Breast epithelium (tissue), 3 donors: ENCODE results near the gene SLC44A4.

ENCODE experiments used
- CTCF ChIP-seq, 3 donors: fragments of 450-650 bp; IDR thresholded peaks; one replicate each; pipeline ENCODE4 v1.5.1; 2016 to 2017; ENCODE audit warnings: antibody characterized with exemption in 3 of 3, mild to moderate bottlenecking in 3 of 3, moderate library complexity in 3 of 3
- POLR2A ChIP-seq: fragments of 450-650 bp; IDR thresholded peaks from one replicate; pipeline ENCODE4 v1.6.1; 2016; ENCODE audit warnings: antibody characterized with exemption, mild to moderate bottlenecking, moderate library complexity
- POLR2AphosphoS5 ChIP-seq, 3 donors: sonication (generic); formaldehyde crosslinking; IDR thresholded peaks; one replicate each; pipeline ENCODE4 v1.6.1; 2017; ENCODE audit warnings: antibody characterized with exemption in 3 of 3

- TF ChIP-seq CTCF (IDR thresholded peaks at IDR 0.05) (no peak), POLR2A (no peak), POLR2AphosphoS5 (IDR thresholded peaks at IDR 0.05) (no peak)
Measured at GRCh38 chr6:31844507-31844906, 34.3 kb downstream of the SLC44A4 start.
